Astrocyte (in vitro differentiated cells and primary cell): ENCODE results near the gene SREBF2. TPM values are rescaled to one million over a fixed set of nuclear protein-coding genes. Genes with fewer than 3 reads are reported as not detected.

ENCODE experiments used
- DNase-seq: peaks from one replicate; pipeline ENCODE4 v3.0.0-alpha.2; 2010; ENCODE audit warnings: low read depth
- FAIRE-seq: peaks from 2 replicates; lab custom pipeline; 2011; peaks lifted over from hg19 to GRCh38; lab: Jason Lieb, UNC
- H2AFZ ChIP-seq: 2 replicates; pipeline ENCODE4 v1.6.0; 2012; ENCODE audit warnings: low read depth, low read length, inconsistent platforms
- H3K27ac ChIP-seq: 2 replicates; pipeline ENCODE4 v1.5.1; 2011; ENCODE audit warnings: low read depth, low read length, inconsistent platforms
- H3K27me3 ChIP-seq: 2 replicates; pipeline ENCODE4 v1.6.0; 2011; ENCODE audit warnings: low read length, inconsistent platforms; ENCODE audit not compliant: insufficient read depth
- H3K36me3 ChIP-seq: 2 replicates; pipeline ENCODE4 v1.5.1; 2011; ENCODE audit warnings: low read length, inconsistent platforms; ENCODE audit not compliant: insufficient read depth
- H3K4me1 ChIP-seq: 2 replicates; pipeline ENCODE4 v1.5.1; 2011; ENCODE audit warnings: low read length, inconsistent platforms; ENCODE audit not compliant: insufficient read depth
- H3K4me2 ChIP-seq: 2 replicates; pipeline ENCODE4 v1.6.0; 2012; ENCODE audit warnings: low read length, inconsistent platforms
- H3K4me3 ChIP-seq: 2 replicates; pipeline ENCODE4 v1.5.1; 2011; ENCODE audit warnings: low read depth, mild to moderate bottlenecking, low read length, inconsistent platforms; ENCODE audit not compliant: insufficient read depth
- H3K79me2 ChIP-seq: 2 replicates; pipeline ENCODE4 v1.6.0; 2012; ENCODE audit warnings: mild to moderate bottlenecking, low read length, inconsistent platforms; ENCODE audit not compliant: insufficient read depth
- H3K9ac ChIP-seq: 2 replicates; pipeline ENCODE4 v1.6.0; 2012; ENCODE audit warnings: mild to moderate bottlenecking, low read length, inconsistent platforms
- H3K9me3 ChIP-seq: 2 replicates; pipeline ENCODE4 v1.5.1; 2012; ENCODE audit warnings: low read depth, mild to moderate bottlenecking, low read length, inconsistent platforms; ENCODE audit not compliant: insufficient read depth
- H4K20me1 ChIP-seq: 2 replicates; pipeline ENCODE4 v1.6.0; 2012; ENCODE audit warnings: low read length, inconsistent platforms; ENCODE audit not compliant: insufficient read depth
- H3K27ac Mint-ChIP-seq: one replicate; pipeline ENCODE4 v1.8.0; 2021; ENCODE audit warnings: mild to moderate bottlenecking, mixed read lengths; ENCODE audit not compliant: unreplicated experiment
- H3K27me3 Mint-ChIP-seq: one replicate; pipeline ENCODE4 v1.8.0; 2021; ENCODE audit warnings: low read depth, mixed read lengths; ENCODE audit not compliant: unreplicated experiment
- H3K36me3 Mint-ChIP-seq: one replicate; pipeline ENCODE4 v1.8.0; 2021; ENCODE audit warnings: low read depth, mixed read lengths; ENCODE audit not compliant: unreplicated experiment
- H3K4me1 Mint-ChIP-seq: one replicate; pipeline ENCODE4 v1.8.0; 2021; ENCODE audit warnings: low read depth, mixed read lengths; ENCODE audit not compliant: unreplicated experiment
- H3K4me3 Mint-ChIP-seq: one replicate; pipeline ENCODE4 v1.8.0; 2021; ENCODE audit warnings: mild to moderate bottlenecking, moderate library complexity, mixed read lengths; ENCODE audit not compliant: unreplicated experiment
- H3K9me3 Mint-ChIP-seq: one replicate; pipeline ENCODE4 v1.8.0; 2021; ENCODE audit warnings: mild to moderate bottlenecking, mixed read lengths; ENCODE audit not compliant: unreplicated experiment
- EZH2 ChIP-seq: IDR thresholded peaks from 2 replicates; pipeline ENCODE4 v1.6.1; 2012; ENCODE audit warnings: mild to moderate bottlenecking, low read length, inconsistent platforms; ENCODE audit not compliant: insufficient read depth
- total RNA-seq: library from RNA; stranded (reverse); gene quantifications from 2 replicates; pipeline ENCODE4 v1.2.1, GENCODE V29; 2021
- TF ChIP-seq, protein P1 (sequence below): IDR thresholded peaks from 2 replicates; pipeline ENCODE4 v1.5.1; 2011; ENCODE audit warnings: low read depth, mild to moderate bottlenecking, inconsistent platforms, low read length, moderate library complexity; ENCODE audit not compliant: insufficient read depth

The SREBF2 gene
- total RNA-seq, 1 donor from 2014 or later = 83.9 TPM

- FAIRE-seq = no peak
- Mint-ChIP-seq H3K4me1 (peaks cover 5% of the 10 kb centered on the region), H3K4me3 (no peak overlapping the region)
Observed at GRCh38 chr22:41920271-41920976, 87.5 kb downstream of the SREBF2 start.

DNA sequence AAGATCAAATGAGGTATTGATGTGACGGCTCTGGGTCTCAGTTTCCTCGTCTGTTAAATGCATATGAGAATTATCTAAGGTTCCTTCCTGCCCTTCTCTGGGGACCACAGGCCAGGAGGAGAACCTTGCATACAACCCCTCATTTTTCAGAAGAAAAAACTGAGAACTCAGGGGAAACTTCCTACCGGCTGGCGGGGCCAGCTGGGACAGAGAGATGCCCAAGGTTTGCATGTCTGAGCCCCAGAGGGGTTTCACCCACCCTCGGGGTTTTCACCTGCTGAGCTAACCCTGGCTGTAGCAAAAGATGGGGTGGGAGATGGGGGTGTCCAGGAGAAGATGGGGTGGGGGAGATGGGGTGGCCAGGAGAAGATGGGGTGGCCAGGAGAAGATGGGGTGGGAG lies 89.4 kb downstream of the SREBF2 start:
- DNase-seq (no peak), FAIRE-seq (no peak)
- Histone ChIP-seq H4K20me1 (no peaks in the 10 kb centered on the region), H3K4me1 (peaks cover 11% of the 10 kb centered on the region), H3K79me2 (no peaks in the 10 kb centered on the region), H3K4me3 (no peak overlapping the region), H3K27me3 (peaks cover 13% of the 10 kb centered on the region), H3K9ac (no peak overlapping the region), H3K36me3 (no peaks in the 10 kb centered on the region), H3K4me2 (no peak overlapping the region), H2AFZ (no peak overlapping the region), H3K9me3 (no peaks in the 10 kb centered on the region), H3K27ac (no peak overlapping the region)
- H3K36me3 Mint-ChIP-seq = no peaks in the 10 kb centered on the region
- peaks cover 31% of the 10 kb centered on the region for H3K27me3 Mint-ChIP-seq
- H3K27ac Mint-ChIP-seq = no peak overlapping the region
- no peak for TF ChIP-seq EZH2
- TF ChIP-seq, protein P1, sequence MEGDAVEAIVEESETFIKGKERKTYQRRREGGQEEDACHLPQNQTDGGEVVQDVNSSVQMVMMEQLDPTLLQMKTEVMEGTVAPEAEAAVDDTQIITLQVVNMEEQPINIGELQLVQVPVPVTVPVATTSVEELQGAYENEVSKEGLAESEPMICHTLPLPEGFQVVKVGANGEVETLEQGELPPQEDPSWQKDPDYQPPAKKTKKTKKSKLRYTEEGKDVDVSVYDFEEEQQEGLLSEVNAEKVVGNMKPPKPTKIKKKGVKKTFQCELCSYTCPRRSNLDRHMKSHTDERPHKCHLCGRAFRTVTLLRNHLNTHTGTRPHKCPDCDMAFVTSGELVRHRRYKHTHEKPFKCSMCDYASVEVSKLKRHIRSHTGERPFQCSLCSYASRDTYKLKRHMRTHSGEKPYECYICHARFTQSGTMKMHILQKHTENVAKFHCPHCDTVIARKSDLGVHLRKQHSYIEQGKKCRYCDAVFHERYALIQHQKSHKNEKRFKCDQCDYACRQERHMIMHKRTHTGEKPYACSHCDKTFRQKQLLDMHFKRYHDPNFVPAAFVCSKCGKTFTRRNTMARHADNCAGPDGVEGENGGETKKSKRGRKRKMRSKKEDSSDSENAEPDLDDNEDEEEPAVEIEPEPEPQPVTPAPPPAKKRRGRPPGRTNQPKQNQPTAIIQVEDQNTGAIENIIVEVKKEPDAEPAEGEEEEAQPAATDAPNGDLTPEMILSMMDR = no peak
- H3K9me3 Mint-ChIP-seq = no peaks in the 10 kb centered on the region
- no peak overlapping the region for H3K4me3 Mint-ChIP-seq
- peaks cover 5% of the 10 kb centered on the region for H3K4me1 Mint-ChIP-seq

More at GRCh38 chr22:41920271-41920976, 87.5 kb downstream of the SREBF2 start:
- Histone ChIP-seq H4K20me1 (peaks cover 6% of the 10 kb centered on the region), H3K4me1 (peaks cover 11% of the 10 kb centered on the region), H3K27ac (no peak overlapping the region), H3K4me3 (no peak overlapping the region), H2AFZ (no peak overlapping the region), H3K4me2 (peak overlapping the region; percentile 87), H3K79me2 (no peaks in the 10 kb centered on the region), H3K9me3 (no peaks in the 10 kb centered on the region), H3K36me3 (no peaks in the 10 kb centered on the region), H3K27me3 (peaks cover 26% of the 10 kb centered on the region), H3K9ac (no peak overlapping the region)
- Mint-ChIP-seq H3K27ac (no peak overlapping the region), H3K27me3 (peaks cover 39% of the 10 kb centered on the region), H3K9me3 (no peaks in the 10 kb centered on the region), H3K36me3 (no peaks in the 10 kb centered on the region)
- no peak for TF ChIP-seq EZH2
- TF ChIP-seq, protein P1 = no peak
- no peak for DNase-seq
